ENCODE measurements around the gene GLG1.

GLG1 gene

DNA sequence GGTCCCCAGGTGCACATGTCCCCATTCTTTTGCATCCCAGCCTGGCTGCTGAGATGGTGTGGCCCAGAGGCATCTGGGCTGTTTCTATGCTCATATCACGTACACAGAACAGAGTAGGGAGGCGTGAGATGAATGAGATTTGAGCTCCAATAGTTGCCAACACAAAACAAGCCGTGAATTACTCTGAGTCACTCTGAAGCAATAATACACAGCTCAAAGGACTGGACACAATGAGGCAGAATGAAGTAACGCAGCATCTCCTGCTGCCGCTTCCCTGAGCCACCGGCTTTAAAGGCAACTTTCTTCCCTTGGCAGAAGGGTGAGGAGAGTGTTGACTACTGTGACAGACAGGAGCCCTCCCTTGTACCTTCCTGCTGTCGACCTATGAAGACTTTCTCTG is 151.7 kb downstream of the GLG1 start:
- Histone ChIP-seq H3K79me2 (ENCODE audit: insufficient read depth, low read depth) (no peaks in the 10 kb centered on the region), H3K4me1 (ENCODE audit: low read depth, poor library complexity, severe bottlenecking) (no peaks in the 10 kb centered on the region), H3K27ac (no peak overlapping the region), H4K20me1 (ENCODE audit: insufficient read depth) (no peaks in the 10 kb centered on the region), H3K4me2 (no peak overlapping the region), H3K36me3 (ENCODE audit: insufficient read depth) (0 out of 2 replicates have a peak, but pooled peaks cover 4% of the 10 kb centered on the region), H3K4me3 (IDR thresholded peaks at IDR 0.05; ENCODE audit: insufficient read depth, low read depth, low read length) (no peak overlapping the region), H2AFZ (ENCODE audit: low read depth) (no peak overlapping the region), H3K27me3 (ENCODE audit: insufficient read depth, low read depth) (no peaks in the 10 kb centered on the region), H3K9ac (no peak overlapping the region)
- TF ChIP-seq, protein P1, sequence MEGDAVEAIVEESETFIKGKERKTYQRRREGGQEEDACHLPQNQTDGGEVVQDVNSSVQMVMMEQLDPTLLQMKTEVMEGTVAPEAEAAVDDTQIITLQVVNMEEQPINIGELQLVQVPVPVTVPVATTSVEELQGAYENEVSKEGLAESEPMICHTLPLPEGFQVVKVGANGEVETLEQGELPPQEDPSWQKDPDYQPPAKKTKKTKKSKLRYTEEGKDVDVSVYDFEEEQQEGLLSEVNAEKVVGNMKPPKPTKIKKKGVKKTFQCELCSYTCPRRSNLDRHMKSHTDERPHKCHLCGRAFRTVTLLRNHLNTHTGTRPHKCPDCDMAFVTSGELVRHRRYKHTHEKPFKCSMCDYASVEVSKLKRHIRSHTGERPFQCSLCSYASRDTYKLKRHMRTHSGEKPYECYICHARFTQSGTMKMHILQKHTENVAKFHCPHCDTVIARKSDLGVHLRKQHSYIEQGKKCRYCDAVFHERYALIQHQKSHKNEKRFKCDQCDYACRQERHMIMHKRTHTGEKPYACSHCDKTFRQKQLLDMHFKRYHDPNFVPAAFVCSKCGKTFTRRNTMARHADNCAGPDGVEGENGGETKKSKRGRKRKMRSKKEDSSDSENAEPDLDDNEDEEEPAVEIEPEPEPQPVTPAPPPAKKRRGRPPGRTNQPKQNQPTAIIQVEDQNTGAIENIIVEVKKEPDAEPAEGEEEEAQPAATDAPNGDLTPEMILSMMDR (conservative IDR thresholded peaks at IDR 0.05; ENCODE audit: low read depth, low read length): no peak

DNA sequence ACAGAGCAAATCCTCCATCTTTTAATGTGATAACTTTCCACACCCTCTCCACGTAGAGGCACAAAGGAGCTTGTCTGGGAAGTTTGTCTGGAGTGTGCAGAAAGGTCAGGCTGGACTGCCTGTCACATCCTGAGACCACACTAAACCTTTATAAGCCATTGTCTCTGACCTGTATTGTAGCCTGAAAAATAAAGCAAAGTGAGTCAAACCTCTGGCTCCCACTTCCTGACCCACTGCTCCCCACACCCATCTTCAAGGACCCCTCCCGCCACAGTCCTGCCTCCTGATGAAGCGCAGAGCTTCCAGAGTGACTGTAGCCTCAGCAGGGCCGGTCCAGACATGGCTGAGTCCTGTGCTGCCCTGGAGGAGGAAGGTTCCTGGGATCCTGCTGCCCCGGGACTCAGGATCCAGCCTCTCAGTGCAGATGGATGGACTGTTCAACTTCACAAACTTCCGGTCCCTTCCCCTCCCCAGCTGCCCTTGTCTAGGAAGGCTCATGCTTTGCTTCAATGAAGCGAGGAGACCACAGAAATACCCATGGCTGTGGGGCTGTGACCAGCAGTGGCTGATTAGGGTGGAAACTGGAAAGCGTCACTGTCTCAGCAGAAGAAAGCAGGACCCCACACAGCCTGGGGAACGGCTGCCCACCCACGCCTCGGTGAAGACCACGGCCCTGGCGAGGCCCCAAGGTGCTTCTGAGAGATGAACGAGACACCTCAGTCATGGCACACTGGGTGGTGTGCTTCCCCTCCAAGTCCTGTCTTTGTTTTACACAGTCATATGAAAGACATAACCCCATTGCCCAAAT is 154.8 kb downstream of the GLG1 start:
- H3K36me3 ChIP-seq (ENCODE audit: insufficient read depth): no peaks in the 10 kb centered on the region; the same call in 1 of the 2 replicates
- no peak overlapping the region for H3K4me3 ChIP-seq (IDR thresholded peaks at IDR 0.05; ENCODE audit: insufficient read depth, low read depth, low read length)
- H3K4me2 ChIP-seq: no peak overlapping the region
- H3K9ac ChIP-seq: no peak overlapping the region
- TF ChIP-seq, protein P1 (conservative IDR thresholded peaks at IDR 0.05; ENCODE audit: low read depth, low read length): no peak
- H3K27ac ChIP-seq: no peak overlapping the region
- no peaks in the 10 kb centered on the region for H3K27me3 ChIP-seq (ENCODE audit: insufficient read depth, low read depth)
- no peak overlapping the region for H2AFZ ChIP-seq (ENCODE audit: low read depth)
- no peaks in the 10 kb centered on the region for H3K4me1 ChIP-seq (ENCODE audit: low read depth, poor library complexity, severe bottlenecking)
- H4K20me1 ChIP-seq (ENCODE audit: insufficient read depth): no peaks in the 10 kb centered on the region
- no peaks in the 10 kb centered on the region for H3K79me2 ChIP-seq (ENCODE audit: insufficient read depth, low read depth)

DNA sequence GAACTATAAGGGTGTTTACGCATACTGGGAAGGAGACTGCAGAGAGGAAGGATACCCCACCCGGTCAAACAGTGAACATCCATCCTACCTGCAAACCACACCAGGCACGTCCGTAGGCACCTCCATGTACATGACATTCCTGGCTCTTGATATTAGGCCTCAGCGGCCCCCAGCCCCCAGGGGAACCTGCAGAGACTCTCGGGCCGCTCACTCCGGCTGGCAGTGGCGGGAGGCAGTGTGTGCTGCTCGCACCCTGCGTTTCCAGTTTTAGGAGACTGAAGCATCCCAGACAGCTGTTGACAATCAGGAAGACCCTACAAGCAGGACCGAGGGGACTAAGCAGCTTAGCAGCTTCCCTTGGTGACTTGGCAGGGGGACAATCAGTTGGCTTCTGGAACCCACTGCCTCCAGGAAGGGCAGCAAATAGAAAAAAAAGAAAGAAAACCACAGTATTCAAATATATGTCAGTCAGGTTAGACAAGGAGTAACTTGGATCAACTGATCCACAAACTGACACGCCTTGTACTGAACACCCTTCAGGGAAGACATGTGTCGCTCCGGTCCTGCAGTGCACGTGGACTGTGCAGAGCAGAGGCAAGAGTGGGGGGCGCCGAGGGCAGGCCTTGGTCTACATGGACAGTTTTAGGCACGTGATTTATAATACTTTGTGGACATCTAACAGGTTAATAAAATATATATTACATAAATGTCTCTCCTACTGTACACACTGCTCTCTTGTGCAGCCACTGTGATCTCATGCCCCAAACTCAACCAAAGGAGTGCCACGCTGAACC is 155.8 kb downstream of the GLG1 start:
- H3K36me3 ChIP-seq (ENCODE audit: insufficient read depth): no peaks in the 10 kb centered on the region; the same call in 1 of the 2 replicates
- H3K4me3 ChIP-seq (IDR thresholded peaks at IDR 0.05; ENCODE audit: insufficient read depth, low read depth, low read length): no peak overlapping the region
- H3K9ac ChIP-seq: no peak overlapping the region
- H3K4me1 ChIP-seq (ENCODE audit: low read depth, poor library complexity, severe bottlenecking): no peaks in the 10 kb centered on the region
- no peaks in the 10 kb centered on the region for H3K79me2 ChIP-seq (ENCODE audit: insufficient read depth, low read depth)
- no peaks in the 10 kb centered on the region for H4K20me1 ChIP-seq (ENCODE audit: insufficient read depth)
- H2AFZ ChIP-seq (ENCODE audit: low read depth): no peak overlapping the region
- TF ChIP-seq, protein P1 (conservative IDR thresholded peaks at IDR 0.05; ENCODE audit: low read depth, low read length): no peak
- no peaks in the 10 kb centered on the region for H3K27me3 ChIP-seq (ENCODE audit: insufficient read depth, low read depth)
- H3K4me2 ChIP-seq: no peak overlapping the region
- H3K27ac ChIP-seq: no peak overlapping the region

DNA sequence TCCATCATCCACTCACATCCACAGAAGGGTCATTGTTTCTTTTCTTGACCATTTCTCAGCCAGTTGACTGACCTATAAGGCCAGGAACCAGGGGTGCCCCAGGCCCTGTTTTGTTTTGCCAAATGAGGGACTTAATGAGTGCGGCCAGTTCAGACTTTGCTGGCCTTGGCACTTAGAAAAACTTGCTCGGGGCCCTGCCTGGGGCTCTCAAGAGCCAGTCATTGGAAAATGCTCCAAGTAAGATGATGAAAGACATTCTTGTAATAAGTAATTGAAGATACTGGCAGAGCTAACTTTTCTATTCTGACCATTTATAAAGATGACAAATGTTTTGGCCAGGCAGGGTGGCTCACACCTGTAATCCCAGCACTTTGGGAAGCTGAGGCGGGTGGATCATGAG is 156.7 kb downstream of the GLG1 start:
- H4K20me1 ChIP-seq (ENCODE audit: insufficient read depth): no peaks in the 10 kb centered on the region
- no peaks in the 10 kb centered on the region; the same call in 1 of the 2 replicates for H3K36me3 ChIP-seq (ENCODE audit: insufficient read depth)
- H3K4me1 ChIP-seq (ENCODE audit: low read depth, poor library complexity, severe bottlenecking): no peaks in the 10 kb centered on the region
- H3K79me2 ChIP-seq (ENCODE audit: insufficient read depth, low read depth): no peaks in the 10 kb centered on the region
- no peak overlapping the region for H3K9ac ChIP-seq
- TF ChIP-seq, protein P1 (conservative IDR thresholded peaks at IDR 0.05; ENCODE audit: low read depth, low read length): no peak
- no peak overlapping the region for H3K4me2 ChIP-seq
- H2AFZ ChIP-seq (ENCODE audit: low read depth): no peak overlapping the region
- H3K4me3 ChIP-seq (IDR thresholded peaks at IDR 0.05; ENCODE audit: insufficient read depth, low read depth, low read length): no peak overlapping the region
- H3K27me3 ChIP-seq (ENCODE audit: insufficient read depth, low read depth): no peaks in the 10 kb centered on the region
- no peak overlapping the region for H3K27ac ChIP-seq
